HCT116 (cell line): ENCODE results near the gene MALT1. TPM values are rescaled to one million over a fixed set of nuclear protein-coding genes. Genes with fewer than 3 reads are reported as not detected.

Experiments used
- ATAC-seq: fragments of 200-7000 bp; cut with Tn5 transposase; 2 replicates; pipeline ENCODE4 v1.9.1; 2020; ENCODE audit warnings: mild to moderate bottlenecking, moderate library complexity
- BruUV-seq: library from RNA; stranded (reverse); fragments of 400-500 nt; replicated peaks from 2 replicates; lab custom pipeline; 2021; lab: Mats Ljungman, UMichigan
- CTCF ChIA-PET: fragments of 300-600 bp; sonication (Branson Sonifier 250); formaldehyde crosslinking; loops from one replicate; lab custom pipeline; 2021; ENCODE audit warnings: antibody characterized with exemption; lab: Charles Lee
- POLR2A ChIA-PET: fragments of 300-600, 350-600 bp; sonication (Branson Sonifier 250); formaldehyde crosslinking; loops from one replicate; lab custom pipeline; 2021; ENCODE audit warnings: antibody characterized with exemption; lab: Charles Lee
- RAD21 ChIA-PET, 2 experiments: fragments of 300-600 bp; sonication (Branson Sonifier 250); formaldehyde crosslinking; loops; one replicate each; lab custom pipeline; 2023; ENCODE audit warnings: low total read pairs in 2 of 2; ENCODE audit not compliant: uncharacterized antibody in 2 of 2, unreplicated experiment in 2 of 2, low non-redundant PET in 1 of 2; lab: Charles Lee
- DNase-seq: peaks from one replicate; pipeline ENCODE4 v3.0.0-alpha.2; 2010; ENCODE audit warnings: low read depth, low spot score
- H2AFZ ChIP-seq: fragments of 200-600 bp; shearing (Covaris generic), sonication (generic); 2 replicates; pipeline ENCODE4 v1.6.1; 2017; ENCODE audit warnings: low read depth, mixed run types, mixed read lengths, antibody characterized with exemption, low read length; ENCODE audit not compliant: poor library complexity, severe bottlenecking
- H3K27ac ChIP-seq: 2 replicates; pipeline ENCODE4 v1.5.1; 2012; ENCODE audit warnings: low read depth, low read length
- H3K27me3 ChIP-seq: fragments of 200-600 bp; sonication (generic); 2 replicates; pipeline ENCODE4 v1.6.1; 2016; ENCODE audit warnings: mixed run types, low read length, mixed read lengths; ENCODE audit not compliant: insufficient read depth
- H3K36me3 ChIP-seq, 2 experiments: fragments of 200-500 bp in 1 of 2; fragments of 200-600 bp in 1 of 2; sonication (Bioruptor generic) in 1 of 2; sonication (generic) in 1 of 2; 2 replicates each; pipeline versions ENCODE4 v1.5.1 to v1.6.1; 2014 to 2016; ENCODE audit warnings: low read length in 2 of 2, inconsistent platforms in 1 of 2, mixed read lengths in 1 of 2, mixed run types in 1 of 2; ENCODE audit not compliant: insufficient read depth in 2 of 2, control insufficient read depth in 1 of 2
- H3K4me1 ChIP-seq, 2 experiments: fragments of 200-600 bp in 1 of 2; sonication (generic) in 1 of 2; 2 replicates each; pipeline versions ENCODE4 v1.5.1 to v1.6.1; 2012 to 2017; ENCODE audit warnings: low read length in 2 of 2, inconsistent platforms in 1 of 2, mild to moderate bottlenecking in 1 of 2, mixed read lengths in 1 of 2, mixed run types in 1 of 2, moderate library complexity in 1 of 2; ENCODE audit not compliant: insufficient read depth in 2 of 2, control insufficient read depth in 1 of 2
- H3K4me2 ChIP-seq: fragments of 200-600 bp; sonication (generic); 2 replicates; pipeline ENCODE4 v1.6.1; 2017; ENCODE audit warnings: mixed run types, low read length, mixed read lengths
- H3K4me3 ChIP-seq, 2 experiments: fragments of 200-600 bp in 1 of 2; sonication (generic) in 1 of 2; replicated peaks in 1 of 2; 2 replicates each; pipeline ENCODE4 v1.5.1; 2011 to 2016; ENCODE audit warnings: low read length in 2 of 2, control low read depth in 1 of 2, low read depth in 1 of 2, mild to moderate bottlenecking in 1 of 2, mixed read lengths in 1 of 2, mixed run types in 1 of 2
- H3K79me2 ChIP-seq: fragments of 200-600 bp; sonication (generic); 2 replicates; pipeline ENCODE4 v1.6.1; 2017; ENCODE audit warnings: mild to moderate bottlenecking, mixed run types, low read length, moderate library complexity, mixed read lengths; ENCODE audit not compliant: insufficient read depth
- H3K9ac ChIP-seq: fragments of 200-600 bp; sonication (generic); 2 replicates; pipeline ENCODE4 v1.6.1; 2016; ENCODE audit warnings: low read length, mixed read lengths
- H3K9me2 ChIP-seq: fragments of 200-600 bp; sonication (generic), shearing (Covaris generic); 2 replicates; pipeline ENCODE4 v1.6.1; 2017; ENCODE audit warnings: mixed run types, mild to moderate bottlenecking, moderate library complexity; ENCODE audit not compliant: insufficient read depth
- H3K9me3 ChIP-seq, 2 experiments: fragments of 200-500 bp in 1 of 2; fragments of 200-600 bp in 1 of 2; sonication (Bioruptor generic) in 1 of 2; sonication (generic) in 1 of 2; 2 replicates each; pipeline ENCODE4 v1.6.1; 2014 to 2017; ENCODE audit warnings: low read length in 2 of 2, mixed read lengths in 2 of 2, inconsistent platforms in 1 of 2, low read depth in 1 of 2, mild to moderate bottlenecking in 1 of 2, mixed run types in 1 of 2, moderate library complexity in 1 of 2; ENCODE audit not compliant: control insufficient read depth in 1 of 2, insufficient read depth in 1 of 2
- H4K20me1 ChIP-seq: fragments of 200-600 bp; sonication (generic), shearing (Covaris generic); 2 replicates; pipeline ENCODE4 v1.6.1; 2017; ENCODE audit warnings: mixed run types, mild to moderate bottlenecking, moderate library complexity; ENCODE audit not compliant: insufficient read depth
- ATF3 ChIP-seq: IDR thresholded peaks from 2 replicates; pipeline ENCODE4 v1.6.1; 2012
- CBX3 ChIP-seq: IDR thresholded peaks from 2 replicates; pipeline ENCODE4 v1.6.1; 2012; ENCODE audit warnings: low read depth
- CEBPB ChIP-seq: IDR thresholded peaks from 2 replicates; pipeline ENCODE4 v1.6.1; 2012; ENCODE audit warnings: low read depth
- EGR1 ChIP-seq: IDR thresholded peaks from 2 replicates; pipeline ENCODE4 v1.6.1; 2012; ENCODE audit warnings: low read depth
- REST ChIP-seq: IDR thresholded peaks from 2 replicates; pipeline ENCODE4 v1.6.1; 2012; ENCODE audit warnings: low read depth
- SP1 ChIP-seq: IDR thresholded peaks from 2 replicates; pipeline ENCODE4 v1.6.1; 2012; ENCODE audit warnings: low read depth
- TCF7L2 ChIP-seq: IDR thresholded peaks from 2 replicates; pipeline ENCODE4 v1.7.0; 2011; ENCODE audit warnings: borderline replicate concordance, inconsistent platforms; ENCODE audit not compliant: insufficient read depth, insufficient read length; ENCODE audit errors: extremely low read depth
- ZNF274 ChIP-seq: fragments of 200-500 bp; sonication (Bioruptor generic); IDR thresholded peaks from 2 replicates; pipeline ENCODE4 v1.6.1; 2014; ENCODE audit warnings: mild to moderate bottlenecking, low read depth, low read length, inconsistent platforms
- intact Hi-C: fragments of 100-400 bp; cut with micrococcal nuclease; formaldehyde crosslinking; loops from 2 replicates; pipeline ENCODE4 v1.10.0; 2022
- total RNA-seq: library from RNA; stranded (reverse); gene quantifications from one replicate; pipeline ENCODE4 v1.2.1, GENCODE V29; 2021; ENCODE audit not compliant: unreplicated experiment

The MALT1 gene
- total RNA-seq, 1 experiment from 2014 or later, result 41.1 TPM

GRCh38 chr18:58758606-58759005 is 87.3 kb downstream of the MALT1 start:
- intact Hi-C loops, result no loop called here
- CTCF ChIA-PET, result no interaction called here
- BruUV-seq, result no TSS peak
- Histone ChIP-seq H3K36me3 (no peaks in the 10 kb centered on the region), H3K9me3 (no peaks in the 10 kb centered on the region), H3K79me2 (0 out of 2 replicates have a peak, but pooled peaks cover 2% of the 10 kb centered on the region), H3K4me1 (no peaks in the 10 kb centered on the region), H3K27me3 (no peaks in the 10 kb centered on the region), H3K9ac (no peak overlapping the region), H4K20me1 (no peaks in the 10 kb centered on the region), H3K27ac (no peak overlapping the region), H2AFZ (no peak overlapping the region), H3K4me3 (no peak overlapping the region), H3K4me2 (no peak overlapping the region), H3K9me2 (no peaks in the 10 kb centered on the region)
- no peak for DNase-seq
- TF ChIP-seq ATF3, result no peak
- RAD21 ChIA-PET, result no interaction called here
- POLR2A ChIA-PET, result no interaction called here
- no peak for ATAC-seq

- Histone ChIP-seq H3K9me2 (no peaks in the 10 kb centered on the region), H3K9me3 (no peaks in the 10 kb centered on the region), H3K4me2 (no peak overlapping the region), H3K4me3 (no peak overlapping the region), H3K9ac (no peak overlapping the region), H3K27ac (no peak overlapping the region), H2AFZ (no peak overlapping the region), H3K4me1 (no peaks in the 10 kb centered on the region), H3K79me2 (0 out of 2 replicates have a peak, but pooled peaks cover 4% of the 10 kb centered on the region), H4K20me1 (no peaks in the 10 kb centered on the region), H3K36me3 (no peaks in the 10 kb centered on the region), H3K27me3 (no peaks in the 10 kb centered on the region)
- intact Hi-C loops, result no loop called here
- no TSS peak for BruUV-seq
- DNase-seq (no peak), ATAC-seq (no peak)
- no peak for TF ChIP-seq SP1
- TF ChIP-seq TCF7L2, result no peak
- TF ChIP-seq REST, result no peak
- TF ChIP-seq EGR1, result no peak
- no peak for TF ChIP-seq CEBPB
- TF ChIP-seq CBX3, result no peak
- no peak for TF ChIP-seq ZNF274
- ChIA-PET RAD21 (no interaction called here), POLR2A (no interaction called here), CTCF (no interaction called here)
These were observed 90.1 kb downstream of the MALT1 start for GRCh38 chr18:58761241-58761969.
